HepG2 (cell line): ENCODE data around the gene UGT1A8.

ENCODE experiments used
- RFX5 ChIP-seq: IDR thresholded peaks from 2 replicates; pipeline ENCODE4 v1.6.1; 2011; ENCODE audit warnings: low read depth, low read length, improper control_type of control experiment
- ZNF274 ChIP-seq: sonication (generic); formaldehyde crosslinking; IDR thresholded peaks from 2 replicates; pipeline ENCODE4 v1.5.1; 2020; ENCODE audit warnings: mild to moderate bottlenecking, missing genetic modification reagents

GRCh38 chr2:233766416-233766815 lies 149.0 kb downstream of the UGT1A8 start:
- TF ChIP-seq RFX5 (no peak), ZNF274 (no peak)
